Neural cell (in vitro differentiated cells): ENCODE results near the gene PPIF. TPM values are rescaled to one million over a fixed set of nuclear protein-coding genes. Genes with fewer than 3 reads are reported as not detected.

Source experiments
- H2AFZ ChIP-seq: fragments of 200-600, 300-800 bp; sonication (generic), shearing (Covaris generic); 2 replicates; pipeline ENCODE4 v1.6.0; 2014; ENCODE audit warnings: low read depth, mild to moderate bottlenecking, antibody characterized with exemption, low read length, moderate library complexity
- H3F3A ChIP-seq: fragments of 200-600 bp; shearing (Covaris generic); 2 replicates; pipeline ENCODE4 v1.6.1; 2016; ENCODE audit warnings: mild to moderate bottlenecking, moderate library complexity, mixed read lengths, antibody characterized with exemption, low read length; ENCODE audit not compliant: insufficient read depth, poor library complexity, severe bottlenecking
- H3K27ac ChIP-seq: fragments of 200-600, 300-800 bp; sonication (generic), shearing (Covaris generic); 2 replicates; pipeline ENCODE4 v1.5.1; 2014; ENCODE audit warnings: mild to moderate bottlenecking, low read length, moderate library complexity
- H3K27me3 ChIP-seq: fragments of 300-800, 200-600 bp; sonication (generic), shearing (Covaris generic); 2 replicates; pipeline ENCODE4 v1.6.0; 2014; ENCODE audit warnings: mild to moderate bottlenecking, low read depth, low read length, moderate library complexity; ENCODE audit not compliant: insufficient read depth
- H3K36me3 ChIP-seq: fragments of 300-800, 200-600 bp; sonication (generic), shearing (Covaris generic); 2 replicates; pipeline ENCODE4 v1.5.1; 2014; ENCODE audit warnings: mild to moderate bottlenecking, antibody characterized with exemption, low read length, moderate library complexity; ENCODE audit not compliant: insufficient read depth
- H3K4me2 ChIP-seq: fragments of 300-800, 200-600 bp; sonication (generic), shearing (Covaris generic); 2 replicates; pipeline ENCODE4 v1.6.0; 2014; ENCODE audit warnings: mild to moderate bottlenecking, low read length
- H3K4me3 ChIP-seq: fragments of 300-800, 200-600 bp; sonication (generic), shearing (Covaris generic); 2 replicates; pipeline ENCODE4 v1.5.1; 2014; ENCODE audit warnings: mild to moderate bottlenecking, low read length, moderate library complexity
- H3K79me2 ChIP-seq: fragments of 200-600 bp; shearing (Covaris generic); replicated peaks from 2 replicates; pipeline ENCODE4 v1.6.0; 2014; ENCODE audit warnings: mild to moderate bottlenecking, low read length, moderate library complexity; ENCODE audit not compliant: insufficient read depth
- H3K9ac ChIP-seq: fragments of 300-800, 200-600 bp; sonication (generic), shearing (Covaris generic); 2 replicates; pipeline ENCODE4 v1.6.1; 2016; ENCODE audit warnings: mild to moderate bottlenecking, low read length, mixed read lengths
- H3K9me2 ChIP-seq: fragments of 200-600 bp; shearing (Covaris generic); 2 replicates; pipeline ENCODE4 v1.6.1; 2016; ENCODE audit warnings: mild to moderate bottlenecking, low read length, mixed read lengths; ENCODE audit not compliant: insufficient read depth
- H3K9me3 ChIP-seq: fragments of 200-600, 300-800 bp; sonication (generic), shearing (Covaris generic); 2 replicates; pipeline ENCODE4 v1.6.1; 2016; ENCODE audit warnings: mild to moderate bottlenecking, mixed run types, low read length, moderate library complexity, mixed read lengths
- H4K20me1 ChIP-seq: fragments of 200-600 bp; shearing (Covaris generic); 2 replicates; pipeline ENCODE4 v1.6.1; 2016; ENCODE audit warnings: mild to moderate bottlenecking, mixed run types; ENCODE audit not compliant: insufficient read depth
- CTCF ChIP-seq: fragments of 450-650 bp; IDR thresholded peaks from 2 replicates; pipeline ENCODE4 v1.5.1; 2014; ENCODE audit warnings: antibody characterized with exemption, mild to moderate bottlenecking, moderate library complexity; ENCODE audit not compliant: poor library complexity, severe bottlenecking
- EP300 ChIP-seq: fragments of 450-650 bp; conservative IDR thresholded peaks from 2 replicates; pipeline ENCODE4 v1.6.1; 2014; ENCODE audit warnings: antibody characterized with exemption, mild to moderate bottlenecking, moderate library complexity; ENCODE audit not compliant: poor library complexity, severe bottlenecking
- EZH2 ChIP-seq: fragments of 200-600, 300-800 bp; shearing (Covaris generic), sonication (generic); IDR thresholded peaks from 2 replicates; pipeline ENCODE4 v1.6.1; 2014; ENCODE audit warnings: antibody characterized with exemption, low read length, borderline replicate concordance, mild to moderate bottlenecking; ENCODE audit not compliant: insufficient read depth, poor library complexity, severe bottlenecking
- MXI1 ChIP-seq: fragments of 450-650 bp; conservative IDR thresholded peaks from 2 replicates; pipeline ENCODE4 v1.6.1; 2014; ENCODE audit warnings: antibody characterized with exemption, mild to moderate bottlenecking; ENCODE audit not compliant: poor library complexity, severe bottlenecking
- POLR2AphosphoS5 ChIP-seq: IDR thresholded peaks from 2 replicates; pipeline ENCODE4 v1.6.1; 2012
- RAD21 ChIP-seq: fragments of 450-650 bp; conservative IDR thresholded peaks from 2 replicates; pipeline ENCODE4 v1.6.1; 2014; ENCODE audit warnings: antibody characterized with exemption, mild to moderate bottlenecking, moderate library complexity
- REST ChIP-seq: IDR thresholded peaks from 2 replicates; pipeline ENCODE4 v1.6.1; 2012; ENCODE audit warnings: borderline replicate concordance
- SMC3 ChIP-seq: fragments of 450-650 bp; conservative IDR thresholded peaks from 2 replicates; pipeline ENCODE4 v1.6.1; 2014; ENCODE audit warnings: antibody characterized with exemption, mild to moderate bottlenecking, moderate library complexity; ENCODE audit not compliant: poor library complexity
- TAF1 ChIP-seq: IDR thresholded peaks from 2 replicates; pipeline ENCODE4 v1.6.1; 2012; ENCODE audit warnings: low read depth
- polyA plus RNA-seq: library from polyadenylated mRNA; depleted of rRNA; stranded (reverse); fragments of >200 nt; gene quantifications from 2 replicates; pipeline ENCODE4 v1.2.3, GENCODE V29; 2014

The PPIF gene
- polyA plus RNA-seq, 1 donor from 2014 or later: 13.6 TPM

- no peak overlapping the region for H2AFZ ChIP-seq
- no peak overlapping the region for H3K27ac ChIP-seq
- no peaks in the 10 kb centered on the region for H3F3A ChIP-seq
- no peaks in the 10 kb centered on the region for H3K9me2 ChIP-seq
- H4K20me1 ChIP-seq: no peaks in the 10 kb centered on the region
- no peaks in the 10 kb centered on the region for H3K27me3 ChIP-seq
- H3K79me2 ChIP-seq: no peaks in the 10 kb centered on the region
- H3K4me2 ChIP-seq: no peak overlapping the region
- no peak overlapping the region for H3K9ac ChIP-seq
- H3K4me3 ChIP-seq: no peak overlapping the region
- H3K9me3 ChIP-seq: no peaks in the 10 kb centered on the region
- peaks cover 7% of the 10 kb centered on the region for H3K36me3 ChIP-seq
- TF ChIP-seq SMC3 (no peak), TAF1 (no peak), RAD21 (no peak), CTCF (no peak), EZH2 (no peak), EP300 (no peak), POLR2AphosphoS5 (no peak), MXI1 (no peak), REST (no peak)
These were observed 46.6 kb upstream of the PPIF start for GRCh38 chr10:79300711-79301110.

DNA sequence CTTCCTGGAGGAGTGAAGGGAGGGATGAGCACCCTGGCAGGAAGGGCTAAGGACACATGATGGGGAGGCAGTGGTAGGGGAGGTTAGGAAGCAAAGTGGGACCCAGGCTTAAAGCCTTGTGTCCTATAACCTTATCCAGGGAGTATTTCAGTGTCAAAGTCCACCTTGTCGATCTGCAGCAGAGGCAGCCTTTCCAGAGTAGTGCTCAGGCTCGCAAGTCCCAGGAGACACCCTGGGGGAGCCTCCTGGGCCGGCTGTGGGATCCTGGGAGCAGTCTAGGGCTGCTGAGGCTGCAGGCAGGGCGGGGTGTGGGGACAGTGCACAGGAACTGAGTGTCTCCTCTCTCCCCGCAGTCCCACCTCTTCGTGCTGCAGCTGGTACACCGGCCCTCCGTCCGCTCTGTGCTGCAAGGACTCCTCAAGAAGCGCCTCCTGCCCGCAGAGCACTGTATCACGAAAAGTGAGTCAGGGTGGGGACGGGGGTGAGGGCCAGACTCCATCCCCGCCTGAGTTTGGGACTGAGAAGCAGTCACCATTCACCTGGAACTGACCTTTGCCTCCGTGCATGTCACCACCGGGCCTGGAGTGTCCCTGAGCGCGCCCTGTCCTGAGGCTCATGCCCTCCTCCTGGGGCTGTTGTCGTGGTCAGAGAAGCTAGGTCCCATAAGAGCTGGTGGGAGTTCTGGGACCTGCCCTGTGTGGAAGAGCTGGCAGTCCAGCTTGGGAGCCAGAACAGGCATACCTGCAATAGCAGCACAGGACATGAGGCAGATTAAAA lies 45.3 kb upstream of the PPIF start:
- no peaks in the 10 kb centered on the region for H3K9me2 ChIP-seq
- no peaks in the 10 kb centered on the region for H4K20me1 ChIP-seq
- no peaks in the 10 kb centered on the region for H3K27me3 ChIP-seq
- no peaks in the 10 kb centered on the region for H3K9me3 ChIP-seq
- TF ChIP-seq REST (no peak), EP300 (no peak), POLR2AphosphoS5 (no peak), CTCF (no peak), TAF1 (no peak), EZH2 (no peak), MXI1 (no peak), RAD21 (no peak)
- H2AFZ ChIP-seq: no peak overlapping the region
- H3K36me3 ChIP-seq: peaks cover 7% of the 10 kb centered on the region
- no peak overlapping the region for H3K27ac ChIP-seq
- H3F3A ChIP-seq: no peaks in the 10 kb centered on the region
- no peak overlapping the region for H3K4me3 ChIP-seq
- no peak overlapping the region for H3K9ac ChIP-seq
- H3K79me2 ChIP-seq: no peaks in the 10 kb centered on the region
- H3K4me2 ChIP-seq: no peak overlapping the region
